Natural killer cell (primary cell): ENCODE results near the gene IGSF3. TPM values are rescaled to one million over a fixed set of nuclear protein-coding genes. Genes with fewer than 3 reads are reported as not detected.
"Not testable (repeated sequence)": the region's sequence is repeated elsewhere in the genome, so short reads cannot be mapped to it uniquely, and the experiment has no call there.

ENCODE experiments used
- ATAC-seq, 3 donors: fragments of 150-1000 bp in 2 of 3; fragments of 200-7000 bp in 1 of 3; cut with Tn5 transposase; 1 replicate in 1 of 3; 2 replicates in 2 of 3; pipeline ENCODE4 v1.10.0; 2021; ENCODE audit warnings: mild to moderate bottlenecking in 2 of 3, moderate library complexity in 2 of 3
- DNase-seq, 2 donors: peaks; one replicate each; pipeline versions ENCODE4 v3.0.0 to v3.0.0-alpha.2; 2013 to 2021; ENCODE audit warnings: mixed read lengths in 1 of 2
- H3K27ac ChIP-seq: one replicate; pipeline ENCODE4 v1.5.1; 2013; ENCODE audit warnings: mild to moderate bottlenecking, low read length
- H3K27me3 ChIP-seq: one replicate; pipeline ENCODE4 v1.6.1; 2013; ENCODE audit warnings: low read length; ENCODE audit not compliant: control insufficient read depth, insufficient read depth
- H3K36me3 ChIP-seq: one replicate; pipeline ENCODE4 v1.6.1; 2013; ENCODE audit warnings: low read length; ENCODE audit not compliant: control insufficient read depth, insufficient read depth
- H3K4me1 ChIP-seq: one replicate; pipeline ENCODE4 v1.6.1; 2013; ENCODE audit warnings: low read length; ENCODE audit not compliant: control insufficient read depth, insufficient read depth
- H3K4me3 ChIP-seq: one replicate; pipeline ENCODE4 v1.5.1; 2013; ENCODE audit warnings: low read length
- H3K9me3 ChIP-seq: one replicate; pipeline ENCODE4 v1.6.1; 2013; ENCODE audit warnings: low read length; ENCODE audit not compliant: control insufficient read depth, insufficient read depth
- H3K27ac Mint-ChIP-seq, 2 donors: one replicate each; pipeline ENCODE4 v1.8.0; 2022; ENCODE audit warnings: mild to moderate bottlenecking in 2 of 2, mixed read lengths in 2 of 2, moderate library complexity in 1 of 2
- H3K27me3 Mint-ChIP-seq, 2 donors: one replicate each; pipeline ENCODE4 v1.8.0; 2022; ENCODE audit warnings: low read depth in 2 of 2, mixed read lengths in 2 of 2
- H3K36me3 Mint-ChIP-seq: one replicate; pipeline ENCODE4 v1.8.0; 2022; ENCODE audit warnings: mixed read lengths
- H3K4me1 Mint-ChIP-seq, 2 donors: one replicate each; pipeline ENCODE4 v1.8.0; 2022; ENCODE audit warnings: mixed read lengths in 2 of 2
- H3K4me3 Mint-ChIP-seq: one replicate; pipeline ENCODE4 v1.8.0; 2022; ENCODE audit warnings: mild to moderate bottlenecking, moderate library complexity, mixed read lengths
- H3K9me3 Mint-ChIP-seq, 2 donors: one replicate each; pipeline ENCODE4 v1.8.0; 2022; ENCODE audit warnings: mixed read lengths in 2 of 2
- WGBS: methylation state at CpG from one replicate; pipeline ENCODE4 v1.1.7; 2013; ENCODE audit warnings: missing lambda C conversion rate; ENCODE audit not compliant: insufficient coverage; 5-methylcytosine and 5-hydroxymethylcytosine counted together
- intact Hi-C: fragments of 100-400 bp; cut with micrococcal nuclease; formaldehyde crosslinking; loops from one replicate; pipeline ENCODE4 v1.14.2; 2022
- total RNA-seq, 4 donors: library from RNA; stranded (reverse); fragments of 120-200 nt in 1 of 4; gene quantifications; one replicate each; pipeline versions ENCODE4 v1.2.3 to v1.2.4, GENCODE V29; 2013 to 2022
- TF ChIP-seq, protein P1 (sequence below): fragments of 200-600 bp; IDR thresholded peaks from one replicate; pipeline ENCODE4 v1.8.0; 2022; ENCODE audit warnings: antibody characterized with exemption

IGSF3 gene
- total RNA-seq, 3 donors from 2014 or later (not counting 1 experiment from before 2014, with no cell fraction given): 0.05 to 0.14 TPM; not detected in 1

DNA sequence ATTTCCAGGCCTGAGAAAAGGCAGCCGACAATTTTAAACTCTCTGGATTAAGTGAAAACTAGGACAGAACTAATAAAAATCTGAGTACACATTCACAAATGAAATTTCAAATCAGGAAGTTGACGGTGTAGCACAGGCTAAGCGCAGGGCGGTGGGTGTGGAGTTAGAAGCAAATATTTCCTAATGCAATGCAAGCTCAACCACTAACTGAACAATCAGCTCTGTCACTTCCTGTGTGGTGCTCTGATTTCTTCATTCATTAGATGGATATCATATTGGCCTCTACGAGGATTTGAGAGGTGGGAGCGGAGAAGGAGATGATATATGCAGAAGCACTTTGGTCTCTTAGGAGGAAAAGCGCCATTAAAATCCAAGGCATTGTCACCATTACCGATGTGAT, 61.5 kb downstream of the IGSF3 start:
- DNase-seq, H3K27me3 ChIP-seq, H3K36me3 ChIP-seq, H3K4me1 ChIP-seq, H3K4me3 Mint-ChIP-seq, H3K9me3 ChIP-seq, H3K9me3 Mint-ChIP-seq, intact Hi-C loops, H3K36me3 Mint-ChIP-seq, H3K4me3 ChIP-seq, H3K27ac ChIP-seq: not testable (repeated sequence)
- 43% methylated on average over 2 of the region's 8 CpGs for WGBS
- H3K27ac Mint-ChIP-seq: peak overlapping the region in 1 of 2 donors; percentile 8
- H3K4me1 Mint-ChIP-seq: peaks cover 13 to 15% of the 10 kb centered on the region in 2 donors
- ATAC-seq: peak; percentile 67 to 88 (median 75)
- H3K27me3 Mint-ChIP-seq: peaks cover 12 to 31% of the 10 kb centered on the region in 2 donors

DNA sequence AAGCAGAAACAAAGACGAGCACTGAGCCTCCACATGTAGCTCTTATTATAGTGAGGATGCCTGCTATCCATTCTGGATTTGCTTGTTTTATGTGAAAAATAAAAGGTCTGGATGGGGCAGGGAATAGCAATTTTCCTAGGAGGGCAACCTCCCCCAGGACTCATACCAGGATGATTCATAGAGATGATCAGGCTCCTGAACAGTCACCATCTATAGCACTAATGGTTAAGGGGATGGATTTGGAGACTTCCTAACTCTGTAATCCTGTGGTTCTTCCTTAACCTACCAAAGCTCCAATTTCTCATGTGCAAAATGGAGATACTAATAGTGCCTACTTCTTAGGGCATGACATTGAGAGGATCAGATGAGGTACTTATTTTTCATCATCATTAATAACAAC, 62.2 kb downstream of the IGSF3 start:
- H3K27me3 ChIP-seq: no peaks in the 10 kb centered on the region
- no CpG with 5 or more reads among the region's 1 CpG for WGBS
- no peak for ATAC-seq
- peaks cover 8 to 24% of the 10 kb centered on the region in 2 donors for H3K27me3 Mint-ChIP-seq
- no peaks in the 10 kb centered on the region for H3K4me1 ChIP-seq
- H3K36me3 Mint-ChIP-seq: no peaks in the 10 kb centered on the region
- TF ChIP-seq, protein P1, sequence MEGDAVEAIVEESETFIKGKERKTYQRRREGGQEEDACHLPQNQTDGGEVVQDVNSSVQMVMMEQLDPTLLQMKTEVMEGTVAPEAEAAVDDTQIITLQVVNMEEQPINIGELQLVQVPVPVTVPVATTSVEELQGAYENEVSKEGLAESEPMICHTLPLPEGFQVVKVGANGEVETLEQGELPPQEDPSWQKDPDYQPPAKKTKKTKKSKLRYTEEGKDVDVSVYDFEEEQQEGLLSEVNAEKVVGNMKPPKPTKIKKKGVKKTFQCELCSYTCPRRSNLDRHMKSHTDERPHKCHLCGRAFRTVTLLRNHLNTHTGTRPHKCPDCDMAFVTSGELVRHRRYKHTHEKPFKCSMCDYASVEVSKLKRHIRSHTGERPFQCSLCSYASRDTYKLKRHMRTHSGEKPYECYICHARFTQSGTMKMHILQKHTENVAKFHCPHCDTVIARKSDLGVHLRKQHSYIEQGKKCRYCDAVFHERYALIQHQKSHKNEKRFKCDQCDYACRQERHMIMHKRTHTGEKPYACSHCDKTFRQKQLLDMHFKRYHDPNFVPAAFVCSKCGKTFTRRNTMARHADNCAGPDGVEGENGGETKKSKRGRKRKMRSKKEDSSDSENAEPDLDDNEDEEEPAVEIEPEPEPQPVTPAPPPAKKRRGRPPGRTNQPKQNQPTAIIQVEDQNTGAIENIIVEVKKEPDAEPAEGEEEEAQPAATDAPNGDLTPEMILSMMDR: no peak
- DNase-seq: no peak
- H3K4me3 ChIP-seq: no peak overlapping the region
- H3K27ac Mint-ChIP-seq: no peak overlapping the region
- intact Hi-C loops: no loop called here
- no peaks in the 10 kb centered on the region for H3K36me3 ChIP-seq
- no peak overlapping the region for H3K4me3 Mint-ChIP-seq
- H3K4me1 Mint-ChIP-seq: peaks cover 13 to 15% of the 10 kb centered on the region in 2 donors
- H3K9me3 ChIP-seq: no peaks in the 10 kb centered on the region
- no peaks in the 10 kb centered on the region for H3K9me3 Mint-ChIP-seq
- no peak overlapping the region for H3K27ac ChIP-seq

DNA sequence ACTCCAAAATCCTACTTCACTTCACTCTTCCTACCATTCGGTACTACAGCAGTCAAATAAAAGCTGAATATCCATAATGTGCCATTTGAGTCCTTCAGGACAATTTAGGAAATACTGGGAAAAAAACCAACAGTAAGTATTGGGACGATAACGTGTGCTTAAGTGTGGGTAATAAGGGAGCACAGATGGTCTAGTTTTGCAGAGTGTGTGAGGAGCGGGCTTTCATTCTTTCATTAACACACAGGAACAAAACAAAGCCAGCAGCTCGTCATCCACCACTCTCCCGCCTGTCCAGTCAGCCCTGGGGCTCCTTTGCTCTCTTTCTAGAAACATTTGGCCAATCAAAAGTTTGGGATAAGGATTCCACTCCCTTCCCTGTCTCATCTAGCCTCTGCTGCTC, 63.1 kb downstream of the IGSF3 start:
- WGBS: 94% methylated on average over 2 of the region's 6 CpGs
- Mint-ChIP-seq H3K4me1 (peaks cover 13 to 15% of the 10 kb centered on the region in 2 donors), H3K27me3 (peaks cover 8 to 23% of the 10 kb centered on the region in 2 donors)
- intact Hi-C loops, H3K4me1 ChIP-seq, H3K27ac Mint-ChIP-seq, H3K36me3 ChIP-seq, H3K27me3 ChIP-seq, ATAC-seq, H3K9me3 Mint-ChIP-seq, H3K27ac ChIP-seq, H3K4me3 ChIP-seq, H3K36me3 Mint-ChIP-seq, DNase-seq, H3K9me3 ChIP-seq, H3K4me3 Mint-ChIP-seq: not testable (repeated sequence)

DNA sequence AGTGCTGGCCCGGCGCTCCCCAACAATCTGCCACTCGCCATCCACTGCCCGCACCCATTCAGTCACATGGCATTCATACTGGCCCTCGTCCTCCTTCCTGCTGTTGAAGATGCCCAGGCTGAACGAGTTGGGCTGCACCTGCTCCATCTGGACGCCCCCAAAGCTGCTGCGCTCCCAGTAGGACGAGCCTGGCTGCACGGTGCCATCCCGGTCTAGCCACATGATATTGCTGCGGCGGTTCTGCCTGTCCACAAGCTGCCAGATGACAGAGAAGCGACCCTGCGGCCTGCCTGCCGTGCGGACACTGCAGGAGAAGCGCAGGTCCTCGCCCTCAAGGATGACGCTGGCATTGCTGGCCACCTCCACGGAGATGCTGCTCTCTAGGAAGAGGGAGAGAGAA, 63.9 kb downstream of the IGSF3 start:
- H3K4me1 Mint-ChIP-seq: peaks cover 13 to 15% of the 10 kb centered on the region in 2 donors
- H3K27me3 ChIP-seq, H3K9me3 ChIP-seq, DNase-seq, ATAC-seq, H3K9me3 Mint-ChIP-seq, H3K36me3 Mint-ChIP-seq, H3K27ac ChIP-seq, intact Hi-C loops, H3K4me1 ChIP-seq, H3K36me3 ChIP-seq, H3K27ac Mint-ChIP-seq, H3K4me3 Mint-ChIP-seq, H3K4me3 ChIP-seq: not testable (repeated sequence)
- 92% methylated on average over 20 of the region's 21 CpGs for WGBS
- peaks cover 8 to 23% of the 10 kb centered on the region in 2 donors for H3K27me3 Mint-ChIP-seq

DNA sequence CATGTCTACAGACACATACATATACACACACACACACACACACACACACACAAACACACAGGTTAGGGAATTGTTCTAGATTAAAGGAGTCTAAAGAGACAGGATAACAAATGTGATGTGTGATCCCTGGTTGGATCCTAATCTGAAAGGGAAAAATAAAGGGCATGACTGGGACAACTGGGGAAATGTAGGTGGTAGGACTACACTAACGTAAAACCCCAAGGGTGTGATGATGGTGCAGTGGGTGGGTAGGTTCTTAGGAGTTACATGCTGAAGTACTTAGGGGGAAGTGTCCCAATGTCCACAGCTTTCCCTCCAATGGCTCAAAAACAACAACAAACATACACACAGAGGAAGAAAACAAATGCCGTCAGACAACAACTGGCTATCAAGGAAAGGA, 68.2 kb downstream of the IGSF3 start:
- H3K4me1 ChIP-seq, H3K36me3 ChIP-seq, H3K4me3 Mint-ChIP-seq, H3K36me3 Mint-ChIP-seq, H3K27ac ChIP-seq, H3K4me3 ChIP-seq, H3K9me3 Mint-ChIP-seq, DNase-seq, ATAC-seq, intact Hi-C loops, H3K9me3 ChIP-seq, H3K27me3 ChIP-seq, H3K27ac Mint-ChIP-seq: not testable (repeated sequence)
- H3K4me1 Mint-ChIP-seq: peaks cover 10 to 11% of the 10 kb centered on the region in 2 donors
- WGBS: 88% methylated on average over 1 of the region's 2 CpGs
- H3K27me3 Mint-ChIP-seq: peaks cover 32 to 48% of the 10 kb centered on the region in 2 donors

DNA sequence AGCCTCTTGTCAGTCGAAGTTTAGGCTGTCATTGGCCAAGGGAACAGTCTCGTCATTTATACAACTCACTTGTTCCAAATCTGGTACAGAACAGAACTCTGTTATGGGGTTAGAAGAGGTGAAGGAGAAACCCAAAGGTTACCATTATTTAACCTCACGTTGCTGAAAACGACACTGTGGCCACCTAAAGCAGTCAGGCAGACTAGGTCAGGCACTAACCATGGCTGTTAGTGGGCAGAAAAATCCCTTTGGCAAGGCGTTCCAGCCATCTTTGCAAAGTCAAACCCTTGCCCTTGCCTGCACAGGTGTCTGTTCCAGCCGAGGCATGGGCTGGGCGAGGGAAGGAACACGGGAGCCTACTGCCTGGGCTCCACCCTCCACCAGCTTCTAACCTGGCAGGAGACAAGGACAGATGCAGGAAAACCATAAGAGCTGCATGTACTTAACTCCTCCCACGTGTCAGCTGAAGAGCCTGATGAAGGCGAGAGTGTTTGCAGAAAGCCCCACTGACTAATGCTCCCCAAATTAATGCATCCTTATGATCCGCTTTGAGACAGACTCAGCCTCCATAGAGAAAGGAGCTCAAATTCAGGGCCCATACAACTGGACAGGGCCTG, 69.0 kb downstream of the IGSF3 start:
- DNase-seq, H3K27ac ChIP-seq, H3K4me1 ChIP-seq, H3K9me3 ChIP-seq, ATAC-seq, H3K4me3 ChIP-seq, H3K36me3 ChIP-seq, intact Hi-C loops, H3K27ac Mint-ChIP-seq, H3K4me3 Mint-ChIP-seq, H3K27me3 ChIP-seq, H3K9me3 Mint-ChIP-seq, H3K36me3 Mint-ChIP-seq: not testable (repeated sequence)
- H3K4me1 Mint-ChIP-seq: peaks cover 10 to 11% of the 10 kb centered on the region in 2 donors
- H3K27me3 Mint-ChIP-seq: peaks cover 27 to 40% of the 10 kb centered on the region in 2 donors
- WGBS: 72% methylated on average over 10 of the region's 11 CpGs

DNA sequence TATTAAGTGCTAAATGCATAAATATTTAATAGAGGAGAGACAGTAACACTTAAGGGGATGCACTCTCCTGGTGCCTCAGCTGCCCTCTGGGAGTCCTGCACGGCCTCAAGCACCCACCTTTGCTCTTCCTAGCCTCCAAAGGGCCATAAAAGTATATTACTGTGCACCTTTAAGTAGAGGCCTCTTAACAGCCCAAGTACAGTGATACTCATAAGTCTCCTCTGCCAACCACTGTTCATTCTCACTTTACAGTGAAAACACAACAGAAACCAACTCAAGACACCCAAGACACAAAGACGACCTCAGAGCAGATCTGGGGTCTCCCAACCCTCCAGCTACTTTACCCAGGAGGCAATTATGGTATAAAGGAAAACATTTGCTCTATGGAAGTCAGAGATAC, 70.1 kb downstream of the IGSF3 start:
- H3K27me3 ChIP-seq, H3K9me3 Mint-ChIP-seq, H3K4me3 ChIP-seq, ATAC-seq, H3K9me3 ChIP-seq, intact Hi-C loops, H3K36me3 ChIP-seq, H3K36me3 Mint-ChIP-seq, H3K4me3 Mint-ChIP-seq, H3K27ac ChIP-seq, H3K27ac Mint-ChIP-seq, H3K4me1 ChIP-seq, DNase-seq: not testable (repeated sequence)
- H3K4me1 Mint-ChIP-seq: peaks cover 10 to 11% of the 10 kb centered on the region in 2 donors
- WGBS: 44% methylated on average over 1 of the region's 2 CpGs
- peaks cover 35 to 41% of the 10 kb centered on the region in 2 donors for H3K27me3 Mint-ChIP-seq
